T-helper 2 cell treated with Interferon-gamma antibody and Interleukin-4, amounts not matched to agents 100 ng/mL and 5 ng/mL, for 36 hours (primary cell): ENCODE results near the gene TSPAN33. TPM values are rescaled to one million over a fixed set of nuclear protein-coding genes. Genes with fewer than 3 reads are reported as not detected.
"Not testable (repeated sequence)": the region's sequence is repeated elsewhere in the genome, so short reads cannot be mapped to it uniquely, and the experiment has no call there.

Experiments
- intact Hi-C: fragments of 100-400 bp; cut with micrococcal nuclease; formaldehyde crosslinking; loops from one replicate; pipeline ENCODE4 v1.15.1; 2023
- total RNA-seq: library from RNA; stranded (reverse); gene quantifications from 2 replicates; pipeline ENCODE4 v1.2.3, GENCODE V29; 2022

TSPAN33 gene
- total RNA-seq, 1 donor from 2014 or later, result 2.7 TPM

- intact Hi-C loops, result no loop called here
These were observed 61.7 kb downstream of the TSPAN33 start for GRCh38 chr7:129205987-129206785.

- intact Hi-C loops, result no loop called here
These were observed 64.2 kb downstream of the TSPAN33 start for GRCh38 chr7:129208667-129209066.

- intact Hi-C loops, result no loop called here
These were observed 64.8 kb downstream of the TSPAN33 start for GRCh38 chr7:129209067-129209926.

- intact Hi-C loops, result loop anchor here (2.0 kb wide), 1 partner anchor 46 kb away; no protein-coding TSS in a partner anchor
These were observed 65.9 kb downstream of the TSPAN33 start for GRCh38 chr7:129210256-129210988.

- intact Hi-C loops, result loop anchor here (2.0 kb wide), 1 partner anchor 46 kb away; no protein-coding TSS in a partner anchor
These were observed 66.4 kb downstream of the TSPAN33 start for GRCh38 chr7:129210989-129211312.

GRCh38 chr7:129212126-129212525, 67.6 kb downstream of the TSPAN33 start:
- intact Hi-C loops, result no loop called here

- intact Hi-C loops, result no loop called here
These were observed 68.1 kb downstream of the TSPAN33 start for GRCh38 chr7:129212596-129212995.

- intact Hi-C loops, result no loop called here
These were observed 69.3 kb downstream of the TSPAN33 start for GRCh38 chr7:129213828-129214227.

- intact Hi-C loops, result not testable (repeated sequence)
These were observed 71.2 kb downstream of the TSPAN33 start for GRCh38 chr7:129215691-129216090.

GRCh38 chr7:129216101-129216715, 71.7 kb downstream of the TSPAN33 start:
- intact Hi-C loops, result not testable (repeated sequence)

GRCh38 chr7:129216821-129217416, 72.4 kb downstream of the TSPAN33 start:
- intact Hi-C loops, result not testable (repeated sequence)

GRCh38 chr7:129218514-129219062, 74.1 kb downstream of the TSPAN33 start:
- intact Hi-C loops, result loop anchor here (1.0 kb wide), 2 partner anchors 53 to 80 kb away; no protein-coding TSS in a partner anchor

GRCh38 chr7:129219166-129219565, 74.7 kb downstream of the TSPAN33 start:
- intact Hi-C loops, result not testable (repeated sequence)

Other genes starting within 250 kb of the TSPAN33 start
- 0.09 TPM in 2 replicates for gene KCP, start 234.0 kb upstream of the TSPAN33 start, total RNA-seq
- gene IRF5, start 206.8 kb upstream of the TSPAN33 start, total RNA-seq, result 7.2 and 8.0 TPM in 2 replicates
- gene TNPO3, start 89.6 kb upstream of the TSPAN33 start, total RNA-seq, result 43.1 and 43.5 TPM in 2 replicates
- 0.05 and 0.14 TPM in 2 replicates for gene SMO, start 43.9 kb downstream of the TSPAN33 start, total RNA-seq
- 12.5 and 14.0 TPM in 2 replicates for gene AHCYL2, start 80.3 kb downstream of the TSPAN33 start, total RNA-seq